GM12872 (cell line): Measurements from ENCODE around the gene FAM180B.

Experiments used
- TF ChIP-seq, protein P1 (sequence below): IDR thresholded peaks from 3 replicates; pipeline ENCODE4 v1.5.1; 2011; ENCODE audit warnings: low read depth, mild to moderate bottlenecking, low read length, moderate library complexity; ENCODE audit not compliant: insufficient read depth

FAM180B gene

GRCh38 chr11:47626234-47626633 is 39.8 kb downstream of the FAM180B start:
- TF ChIP-seq, protein P1, sequence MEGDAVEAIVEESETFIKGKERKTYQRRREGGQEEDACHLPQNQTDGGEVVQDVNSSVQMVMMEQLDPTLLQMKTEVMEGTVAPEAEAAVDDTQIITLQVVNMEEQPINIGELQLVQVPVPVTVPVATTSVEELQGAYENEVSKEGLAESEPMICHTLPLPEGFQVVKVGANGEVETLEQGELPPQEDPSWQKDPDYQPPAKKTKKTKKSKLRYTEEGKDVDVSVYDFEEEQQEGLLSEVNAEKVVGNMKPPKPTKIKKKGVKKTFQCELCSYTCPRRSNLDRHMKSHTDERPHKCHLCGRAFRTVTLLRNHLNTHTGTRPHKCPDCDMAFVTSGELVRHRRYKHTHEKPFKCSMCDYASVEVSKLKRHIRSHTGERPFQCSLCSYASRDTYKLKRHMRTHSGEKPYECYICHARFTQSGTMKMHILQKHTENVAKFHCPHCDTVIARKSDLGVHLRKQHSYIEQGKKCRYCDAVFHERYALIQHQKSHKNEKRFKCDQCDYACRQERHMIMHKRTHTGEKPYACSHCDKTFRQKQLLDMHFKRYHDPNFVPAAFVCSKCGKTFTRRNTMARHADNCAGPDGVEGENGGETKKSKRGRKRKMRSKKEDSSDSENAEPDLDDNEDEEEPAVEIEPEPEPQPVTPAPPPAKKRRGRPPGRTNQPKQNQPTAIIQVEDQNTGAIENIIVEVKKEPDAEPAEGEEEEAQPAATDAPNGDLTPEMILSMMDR = no peak

DNA sequence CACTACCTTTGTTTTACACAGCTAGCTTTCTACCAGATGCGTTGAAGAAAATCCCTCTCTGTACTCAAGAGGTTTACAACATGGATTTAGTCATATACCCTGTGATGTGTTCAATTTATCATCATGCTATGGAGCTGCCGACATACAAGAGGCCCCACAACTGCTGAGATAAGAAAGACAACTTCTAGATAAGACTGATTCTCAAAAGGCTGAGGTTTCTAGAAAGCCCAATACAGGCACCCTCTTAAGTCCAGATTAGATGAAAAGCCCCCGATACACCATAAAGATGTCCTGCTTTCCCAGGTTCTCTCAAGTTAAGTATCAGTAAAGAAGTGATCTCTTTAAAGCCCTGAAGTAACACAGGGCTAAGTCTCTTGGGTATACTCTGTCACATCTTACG is 41.5 kb downstream of the FAM180B start:
- TF ChIP-seq, protein P1 = no peak

DNA sequence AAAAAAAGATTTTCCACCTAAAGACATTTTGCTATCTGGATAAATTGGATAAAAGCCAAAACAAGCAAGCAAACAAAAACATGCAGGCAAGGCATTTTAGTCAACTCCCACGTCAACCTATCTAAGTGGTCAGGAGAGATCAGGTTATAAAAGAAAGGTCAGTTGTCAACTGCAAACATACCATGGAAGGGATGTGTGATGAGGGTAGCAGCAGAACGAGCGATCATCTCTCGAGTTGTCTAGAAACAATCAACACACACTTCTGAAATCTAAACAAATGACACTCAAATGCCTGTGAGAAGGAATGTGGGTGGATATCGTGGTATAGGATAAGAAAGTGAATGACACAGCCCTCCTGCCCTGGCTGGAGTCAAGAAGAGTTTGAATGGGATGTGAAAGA is 45.0 kb downstream of the FAM180B start:
- TF ChIP-seq, protein P1 = no peak
